ENCODE results near the gene APBA2.
"Not testable (repeated sequence)": the region's sequence is repeated elsewhere in the genome, so short reads cannot be mapped to it uniquely, and the experiment has no call there.

Gene APBA2

DNA sequence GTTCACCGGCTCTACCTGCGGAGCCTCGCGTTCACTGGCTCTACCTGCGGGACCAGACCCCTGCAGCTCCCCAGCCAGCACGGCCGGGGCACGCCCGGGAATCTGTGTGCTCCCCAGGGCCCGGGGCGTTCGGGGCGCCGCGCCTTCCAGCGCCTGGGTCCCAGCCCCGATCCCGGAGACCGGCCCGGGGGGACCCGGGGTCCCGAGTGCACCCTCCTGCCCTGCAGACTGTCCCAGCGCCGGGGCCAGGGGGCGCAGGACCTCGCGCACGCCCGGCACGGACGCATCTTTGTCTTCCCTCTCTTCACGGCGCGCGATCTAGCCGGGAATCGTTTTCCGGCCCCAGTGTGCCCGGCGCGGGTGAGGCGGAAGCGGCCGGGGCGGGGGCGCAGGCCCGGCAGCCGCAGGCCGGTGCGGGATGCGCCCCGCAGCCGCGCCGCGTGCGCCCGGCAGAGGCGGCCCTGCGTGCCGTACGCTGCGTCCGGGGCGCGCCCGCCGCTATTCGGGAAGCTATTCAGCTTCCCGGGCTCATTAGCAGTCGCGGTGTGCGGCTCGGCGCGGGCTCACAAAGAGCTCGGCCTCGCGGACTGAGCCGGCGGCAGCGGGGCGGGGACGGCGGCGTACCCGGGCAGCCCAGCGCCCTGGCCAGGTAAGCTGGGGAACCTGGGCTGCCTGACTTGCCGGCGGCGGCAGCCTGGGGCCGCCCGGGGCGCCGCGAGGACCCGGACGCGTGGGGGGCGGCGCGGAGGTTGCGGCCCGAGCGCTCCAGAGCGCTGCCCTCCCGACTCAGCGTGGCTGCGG, at the start of gene APBA2:
Gene APBA2, plus strand, starts transcription at position 345 of the 801 bp plus-strand sequence. CDS start 167,911 bp downstream, outside the sequence.
- DNase-seq (ENCODE audit: low read depth, low spot score): no peak

DNA sequence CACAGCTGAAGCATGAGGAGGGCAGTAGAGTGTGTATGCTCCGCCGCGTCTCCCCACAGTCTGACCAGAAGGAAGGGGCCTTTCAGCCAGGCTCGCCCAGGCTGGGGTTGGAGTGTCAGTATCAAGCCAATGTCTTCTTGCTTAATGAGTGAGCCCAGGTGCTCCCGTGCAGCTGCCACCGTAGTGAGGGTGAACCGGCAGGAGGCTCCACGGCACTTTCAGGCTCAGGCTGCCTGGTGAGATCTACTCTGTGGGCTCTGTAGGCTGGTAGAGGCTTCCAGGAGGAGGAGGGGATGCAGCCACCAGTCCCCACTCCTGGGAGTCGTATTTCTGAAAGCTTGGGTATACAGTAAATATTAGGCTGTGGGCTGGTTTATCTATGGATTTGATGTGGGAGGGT, 45.5 kb upstream of the APBA2 start:
- DNase-seq (ENCODE audit: low read depth, low spot score): not testable (repeated sequence)

DNA sequence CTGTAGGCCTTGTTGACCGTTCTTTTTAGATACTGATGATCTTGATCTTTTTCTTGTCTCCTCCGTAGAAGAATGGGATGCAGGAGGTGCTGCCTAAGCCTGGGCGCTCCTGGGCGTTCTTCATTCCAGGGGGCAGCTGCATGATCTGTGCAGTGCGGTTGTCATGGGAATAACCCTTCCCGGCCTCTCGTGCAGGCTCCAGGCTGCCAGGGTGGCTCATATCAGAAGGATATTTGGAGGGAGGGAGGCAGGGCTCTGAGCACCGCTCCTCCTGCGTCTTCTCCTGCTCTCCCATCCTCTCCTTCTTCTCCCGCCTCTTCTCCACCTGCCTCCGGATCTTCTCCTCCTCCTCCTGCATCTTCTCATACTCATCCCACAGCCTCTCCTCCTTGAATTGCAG, 43.6 kb upstream of the APBA2 start:
- DNase-seq (ENCODE audit: low read depth, low spot score): not testable (repeated sequence)

DNA sequence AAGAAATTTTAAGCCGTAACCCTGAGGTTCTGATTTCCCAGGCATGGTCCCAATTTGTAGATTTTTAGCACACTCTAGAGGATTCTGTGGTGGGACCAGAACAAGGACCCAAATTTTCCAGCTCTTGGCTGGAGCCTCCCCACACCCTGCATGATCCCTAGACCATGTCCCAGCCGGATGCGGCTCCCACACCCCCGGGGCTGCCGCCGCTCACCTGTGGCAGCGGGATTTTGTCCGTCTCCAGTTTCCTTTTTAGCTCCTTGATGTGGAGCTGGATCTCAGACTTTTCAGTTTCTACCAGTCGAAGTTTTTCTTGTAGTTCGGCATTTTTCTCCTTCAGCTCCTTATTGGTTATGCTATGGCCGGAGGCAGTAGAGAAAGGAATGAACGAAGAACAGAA, 42.3 kb upstream of the APBA2 start:
- not testable (repeated sequence) for DNase-seq (ENCODE audit: low read depth, low spot score)

DNA sequence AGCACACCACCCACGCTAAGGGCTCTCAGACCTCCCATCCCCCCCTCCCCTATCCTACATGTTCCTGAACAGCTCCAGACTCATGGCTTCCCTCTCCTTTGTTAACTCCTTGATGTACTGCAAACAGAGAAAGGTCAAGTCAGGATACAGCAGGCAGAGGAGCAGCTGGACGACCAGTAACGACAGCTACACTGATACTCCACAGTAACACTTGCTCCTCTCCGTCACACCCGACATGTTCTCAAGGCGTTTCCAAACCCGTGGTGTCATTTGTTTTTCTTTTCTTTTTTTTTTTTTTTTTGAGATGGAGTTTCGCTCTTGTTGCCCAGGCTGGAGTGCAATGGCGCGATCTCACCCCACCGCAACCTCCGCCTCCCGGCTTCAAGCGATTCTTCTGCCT, 41.6 kb upstream of the APBA2 start:
- not testable (repeated sequence) for DNase-seq (ENCODE audit: low read depth, low spot score)

DNA sequence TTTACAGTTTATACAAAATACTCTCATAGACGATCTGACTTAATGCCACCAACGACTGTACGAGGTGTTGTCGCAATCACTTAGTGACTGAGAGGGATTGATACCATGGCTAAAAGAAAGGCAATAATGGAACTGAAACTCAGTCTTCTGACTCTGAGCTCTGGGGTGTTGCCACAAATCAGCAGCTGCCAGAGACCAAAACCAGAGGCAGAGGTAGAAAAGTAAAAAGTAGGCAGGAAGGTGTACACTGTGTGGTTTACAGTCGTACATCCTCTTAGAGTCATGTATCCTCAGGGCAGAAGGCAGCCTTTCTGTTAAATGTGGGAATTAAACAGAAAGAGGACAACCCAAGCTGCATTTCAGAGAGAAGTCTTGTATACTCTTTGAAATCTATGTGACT, 38.5 kb upstream of the APBA2 start:
- not testable (repeated sequence) for DNase-seq (ENCODE audit: low read depth, low spot score)

DNA sequence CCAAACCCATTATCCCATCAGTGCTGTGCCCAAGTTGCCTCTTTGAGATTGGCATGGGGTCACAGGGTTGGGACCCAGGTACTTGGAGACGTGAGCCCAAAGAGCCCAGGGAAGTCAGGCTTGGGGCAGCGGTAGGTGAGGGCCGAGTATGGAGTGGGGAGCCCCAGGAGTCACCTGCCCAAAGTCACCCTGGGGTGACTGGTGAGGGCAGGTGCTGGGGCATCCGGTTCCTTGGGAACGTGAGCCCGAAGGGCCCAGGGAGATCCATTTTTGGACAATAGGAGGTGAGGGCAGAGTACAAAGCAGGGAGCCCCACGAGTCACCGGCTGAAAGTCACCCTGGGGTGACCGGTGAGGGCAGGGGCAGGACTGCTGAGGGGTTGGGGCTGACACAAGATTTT, 37.8 kb upstream of the APBA2 start:
- not testable (repeated sequence) for DNase-seq (ENCODE audit: low read depth, low spot score)

DNA sequence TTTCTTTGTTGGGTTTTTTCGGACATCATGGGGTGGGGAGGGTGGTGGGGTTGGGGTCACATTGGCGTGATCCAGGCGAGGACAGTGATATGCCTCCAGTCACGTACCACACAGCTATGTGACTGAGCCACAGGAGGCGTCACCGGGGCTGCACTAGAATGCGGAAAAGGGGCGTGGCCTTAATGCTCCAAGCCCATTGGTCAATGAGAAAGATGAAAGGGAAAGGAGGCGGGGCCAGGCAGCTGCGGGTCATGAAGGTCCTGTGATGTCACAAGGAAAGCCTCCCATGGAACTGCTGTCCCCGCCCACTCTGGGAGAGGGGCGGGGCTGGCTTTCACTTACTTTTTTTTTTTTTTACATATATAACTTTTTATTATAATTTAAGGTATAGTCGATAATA, 37.3 kb upstream of the APBA2 start, which contains the start of gene GOLGA6L7:
Gene GOLGA6L7, minus strand, starts transcription at position 124 of the 400 bp plus-strand sequence. Its CDS starts 95 bp downstream, at position 29.
- DNase-seq (ENCODE audit: low read depth, low spot score): not testable (repeated sequence)

DNA sequence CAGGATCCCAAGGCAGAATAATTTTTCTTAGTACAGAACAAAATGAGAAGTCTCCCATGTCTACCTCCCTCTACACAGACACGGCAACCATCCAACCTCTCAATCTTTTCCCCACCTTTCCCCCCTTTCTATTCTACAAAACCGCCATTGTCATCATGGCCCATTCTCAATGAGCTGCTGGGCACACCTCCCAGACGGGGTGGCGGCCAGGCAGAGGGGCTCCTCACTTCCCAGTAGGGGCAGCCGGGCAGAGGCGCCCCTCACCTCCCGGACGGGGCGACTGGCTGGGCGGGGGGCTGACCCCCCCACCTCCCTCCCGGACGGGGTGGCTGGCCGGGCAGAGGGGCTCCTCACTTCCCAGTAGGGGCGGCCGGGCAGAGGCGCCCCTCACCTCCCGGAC, 36.5 kb upstream of the APBA2 start:
- not testable (repeated sequence) for DNase-seq (ENCODE audit: low read depth, low spot score)

DNA sequence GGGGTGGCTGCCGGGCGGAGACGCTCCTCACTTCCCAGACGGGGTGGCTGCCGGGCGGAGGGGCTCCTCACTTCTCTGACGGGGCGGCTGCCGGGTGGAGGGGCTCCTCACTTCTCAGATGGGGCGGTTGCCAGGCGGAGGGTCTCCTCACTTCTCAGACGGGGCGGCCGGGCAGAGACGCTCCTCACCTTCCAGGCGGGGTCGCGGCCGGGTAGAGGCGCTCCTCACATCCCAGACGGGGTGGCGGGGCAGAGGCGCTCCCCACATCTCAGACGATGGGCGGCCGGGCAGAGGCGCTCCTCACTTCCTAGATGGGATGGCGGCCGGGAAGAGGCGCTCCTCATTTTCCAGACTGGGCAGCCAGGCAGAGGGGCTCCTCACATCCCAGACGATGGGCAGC, 36.0 kb upstream of the APBA2 start:
- not testable (repeated sequence) for DNase-seq (ENCODE audit: low read depth, low spot score)

DNA sequence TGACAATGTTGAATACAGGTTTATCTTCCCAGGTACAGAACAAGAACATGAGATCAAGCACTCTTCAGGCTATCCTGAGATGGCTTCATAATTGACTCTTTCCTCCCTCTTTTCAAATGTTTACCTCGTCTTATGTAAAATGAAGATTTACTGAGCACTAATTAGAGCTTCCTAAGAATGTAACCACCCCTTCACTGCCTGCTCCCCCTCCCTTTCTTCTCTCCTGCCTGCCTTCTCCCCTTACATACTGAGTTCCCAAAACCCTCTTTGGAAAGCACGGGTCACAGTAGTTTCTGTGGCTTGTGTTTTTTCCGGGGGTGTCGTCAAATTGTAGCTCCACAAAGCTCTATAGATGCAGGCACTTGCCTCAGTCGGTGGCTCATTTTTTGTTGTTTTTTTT, 32.1 kb upstream of the APBA2 start:
- DNase-seq (ENCODE audit: low read depth, low spot score): not testable (repeated sequence)

DNA sequence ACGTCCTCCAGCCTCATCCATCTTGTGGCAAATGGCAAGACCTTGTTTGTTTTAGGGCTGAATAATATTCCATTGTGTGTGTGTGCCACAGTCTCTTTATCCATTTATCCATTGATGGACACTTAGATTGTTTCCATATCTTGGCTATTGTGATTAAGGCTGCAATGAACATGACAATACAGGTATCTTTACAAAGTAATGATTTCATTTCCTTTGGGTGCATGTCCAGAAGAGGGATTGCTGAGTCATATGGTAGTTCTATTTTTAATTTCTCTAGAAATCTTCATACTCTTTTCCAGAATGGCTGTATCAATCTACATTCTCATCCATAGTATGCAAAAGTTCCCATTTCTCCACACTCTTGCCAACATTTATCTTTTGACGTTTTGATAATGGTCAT, 31.2 kb upstream of the APBA2 start:
- not testable (repeated sequence) for DNase-seq (ENCODE audit: low read depth, low spot score)

DNA sequence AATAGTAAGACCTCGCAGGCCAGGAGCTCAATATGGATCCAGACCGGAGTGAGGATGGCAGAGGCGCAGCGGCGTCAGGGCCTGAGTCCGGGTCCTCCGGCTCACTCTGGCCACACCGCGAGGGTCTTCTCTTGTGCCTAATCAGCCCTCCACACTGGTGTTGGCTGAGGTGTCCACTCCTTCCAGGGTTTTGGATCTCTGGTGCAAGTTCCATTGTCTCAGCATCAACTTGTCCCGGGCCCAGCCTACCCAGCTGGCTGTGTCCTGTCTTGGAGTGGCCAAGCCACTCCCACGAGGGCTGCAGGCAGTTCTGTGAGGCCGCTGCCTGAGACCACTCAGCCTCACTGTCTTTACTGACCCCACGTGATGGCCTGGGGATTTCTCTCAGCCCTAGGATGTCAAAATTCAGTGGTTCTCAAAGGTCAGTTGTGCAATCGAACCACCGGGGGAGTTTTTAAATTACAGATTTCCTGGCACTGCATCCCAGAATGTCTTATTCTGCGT, 24.7 kb upstream of the APBA2 start:
- no peak for DNase-seq (ENCODE audit: low read depth, low spot score)

DNA sequence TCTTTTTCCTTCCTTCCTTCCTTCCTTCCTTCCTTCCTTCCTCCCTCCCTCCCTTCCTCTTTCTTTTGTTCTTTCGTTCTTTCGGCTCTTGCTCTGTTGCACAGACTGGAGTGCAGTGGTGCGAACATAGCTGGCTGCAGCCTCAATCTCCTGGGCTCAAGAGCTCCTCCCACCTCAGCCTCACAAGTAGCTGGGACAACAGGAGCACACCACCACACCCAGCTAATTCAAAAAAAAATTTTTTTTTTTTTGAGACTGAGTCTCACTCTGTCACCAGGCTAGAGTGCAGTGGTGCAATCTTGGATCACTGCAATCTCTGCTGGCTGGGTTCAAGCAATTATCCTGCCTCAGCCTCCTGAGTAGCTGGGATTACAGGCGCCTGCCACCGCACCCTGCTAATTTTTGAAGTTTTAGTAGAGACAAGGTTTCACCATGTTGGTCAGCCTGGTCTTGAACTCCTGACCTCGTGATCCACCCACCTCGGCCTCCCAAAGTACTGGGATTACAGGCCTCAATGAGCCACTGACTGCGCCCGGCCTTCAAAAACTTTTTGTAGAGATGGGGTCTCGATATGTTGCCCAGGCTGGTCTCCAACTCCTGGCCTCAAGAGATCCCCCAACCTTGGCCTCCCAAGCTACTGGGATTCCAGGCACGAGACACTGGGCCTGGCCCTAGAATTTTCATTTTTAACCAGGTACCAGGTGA, 24.0 kb upstream of the APBA2 start:
- DNase-seq (ENCODE audit: low read depth, low spot score): not testable (repeated sequence)

DNA sequence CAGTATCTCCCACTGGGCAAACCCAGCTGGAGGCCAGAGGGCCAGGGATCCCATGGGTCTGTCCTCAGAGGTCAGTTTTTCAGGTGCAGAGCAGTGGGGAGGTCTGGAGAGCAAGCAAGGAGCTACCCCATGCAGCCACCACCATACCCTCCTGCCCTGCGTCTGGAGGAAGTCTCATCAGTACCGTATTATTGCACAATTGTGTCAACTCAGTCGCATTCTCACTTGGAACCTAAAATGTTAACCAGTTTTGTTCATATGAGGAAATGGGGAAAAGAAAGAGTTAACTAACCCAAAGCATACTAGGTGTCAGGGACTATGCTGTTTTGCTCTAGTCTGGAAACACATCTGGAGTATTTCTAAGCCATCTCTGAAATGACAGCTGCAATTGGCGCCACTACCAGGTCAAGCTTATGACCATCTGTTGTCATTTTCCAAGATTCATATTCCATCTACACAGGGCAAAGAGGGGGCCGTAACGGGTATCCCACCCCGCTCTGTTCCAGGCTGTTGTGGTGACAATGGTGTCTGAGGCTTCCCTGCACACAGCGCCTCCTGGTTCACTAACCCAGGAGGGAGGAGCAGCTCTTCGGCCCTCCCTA, 16.9 kb upstream of the APBA2 start:
- no peak for DNase-seq (ENCODE audit: low read depth, low spot score)

DNA sequence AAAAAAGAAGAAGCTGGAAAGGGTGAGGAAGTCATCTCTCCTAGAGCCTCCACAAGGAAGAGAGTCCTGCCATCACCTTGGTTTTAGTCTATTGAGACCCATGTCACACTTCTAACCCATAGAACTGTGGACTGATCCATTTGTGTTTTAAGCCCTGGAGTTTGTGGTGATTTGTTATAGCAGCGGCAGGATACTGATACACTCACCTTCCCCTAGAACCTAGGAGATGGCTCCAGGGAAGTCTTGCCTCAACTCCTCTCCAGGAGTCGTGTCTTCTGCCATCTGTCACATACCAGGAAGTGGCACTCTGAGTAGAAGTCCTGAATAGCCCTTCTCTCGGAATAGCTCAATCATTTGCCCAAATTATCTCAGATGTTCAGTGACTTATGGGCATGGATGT, 14.6 kb upstream of the APBA2 start:
- DNase-seq (ENCODE audit: low read depth, low spot score): no peak

DNA sequence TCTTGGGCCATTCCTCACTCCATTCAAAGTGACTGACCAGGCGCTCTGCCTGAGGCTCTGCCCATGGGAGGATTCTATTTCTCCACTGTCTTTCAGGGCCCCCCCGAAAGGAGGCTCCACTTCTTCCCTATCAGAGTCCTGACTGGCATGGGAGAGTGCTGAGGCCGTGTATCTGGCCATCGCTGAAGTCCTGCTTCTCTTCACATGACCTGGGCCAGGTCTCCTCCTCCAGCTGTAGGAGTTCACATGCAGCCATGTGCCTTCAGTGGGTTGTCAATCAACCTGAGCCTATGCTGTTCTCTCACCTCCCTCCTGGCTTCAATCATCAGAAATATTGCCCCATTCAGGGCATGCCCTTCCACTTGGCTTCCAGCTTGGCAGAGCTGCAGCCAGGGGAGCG, 12.8 kb upstream of the APBA2 start:
- DNase-seq (ENCODE audit: low read depth, low spot score): no peak

DNA sequence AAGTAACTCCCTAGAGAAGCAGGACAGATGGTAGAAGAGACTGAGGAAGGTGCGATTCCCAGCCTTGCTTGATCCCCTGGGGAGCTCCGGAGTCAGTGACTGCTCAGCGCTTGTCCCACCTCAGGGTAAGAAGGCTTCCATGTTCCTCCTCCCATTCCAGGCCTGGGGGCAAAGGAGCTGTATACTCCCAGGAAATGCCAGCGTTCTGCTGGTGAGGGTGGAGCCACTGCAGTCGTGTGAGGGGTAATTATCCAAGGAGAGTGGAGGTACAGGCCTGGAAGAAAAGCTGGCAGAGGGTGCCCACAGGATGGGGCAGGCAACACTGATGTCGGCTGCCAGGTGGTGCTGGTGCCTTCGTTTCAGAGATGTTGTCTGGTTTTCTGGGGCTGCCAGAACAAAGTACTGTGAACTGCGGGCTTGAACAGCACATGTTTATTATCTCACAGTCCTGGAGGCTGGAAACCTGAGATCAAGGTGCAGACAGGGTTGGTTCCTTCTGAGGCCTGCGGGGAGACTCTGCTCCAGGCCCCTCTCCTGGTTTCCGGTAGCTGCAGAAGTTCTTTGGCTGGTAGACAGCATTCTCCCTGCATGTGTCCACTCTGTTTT, 12.1 kb upstream of the APBA2 start:
- DNase-seq (ENCODE audit: low read depth, low spot score): no peak

DNA sequence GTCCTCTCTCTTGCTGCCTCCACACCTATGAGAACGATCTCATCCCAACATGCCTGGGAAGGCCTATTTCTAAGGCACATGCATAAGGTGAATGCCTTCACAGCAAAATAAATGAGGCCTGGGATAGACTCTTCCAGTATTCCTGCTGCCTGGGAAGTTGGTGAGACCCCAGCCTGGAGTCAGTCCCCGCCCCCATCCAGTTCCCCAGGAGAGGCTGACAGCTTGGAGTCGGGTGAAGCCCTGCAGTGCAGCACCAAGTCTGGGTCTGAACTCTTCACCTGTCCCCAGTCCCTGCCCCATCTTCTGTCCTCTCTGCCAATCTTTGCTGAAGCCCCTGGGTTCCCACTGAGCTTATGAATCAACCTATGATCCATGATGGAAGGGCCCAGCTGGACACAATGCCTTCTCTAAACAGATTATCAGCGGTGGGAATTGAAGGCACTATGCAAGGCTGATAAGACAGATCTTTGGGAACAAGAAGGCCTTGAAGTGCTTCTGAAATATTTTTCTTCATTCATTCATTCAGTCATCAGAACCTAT, 10.2 kb upstream of the APBA2 start:
- DNase-seq (ENCODE audit: low read depth, low spot score): no peak

DNA sequence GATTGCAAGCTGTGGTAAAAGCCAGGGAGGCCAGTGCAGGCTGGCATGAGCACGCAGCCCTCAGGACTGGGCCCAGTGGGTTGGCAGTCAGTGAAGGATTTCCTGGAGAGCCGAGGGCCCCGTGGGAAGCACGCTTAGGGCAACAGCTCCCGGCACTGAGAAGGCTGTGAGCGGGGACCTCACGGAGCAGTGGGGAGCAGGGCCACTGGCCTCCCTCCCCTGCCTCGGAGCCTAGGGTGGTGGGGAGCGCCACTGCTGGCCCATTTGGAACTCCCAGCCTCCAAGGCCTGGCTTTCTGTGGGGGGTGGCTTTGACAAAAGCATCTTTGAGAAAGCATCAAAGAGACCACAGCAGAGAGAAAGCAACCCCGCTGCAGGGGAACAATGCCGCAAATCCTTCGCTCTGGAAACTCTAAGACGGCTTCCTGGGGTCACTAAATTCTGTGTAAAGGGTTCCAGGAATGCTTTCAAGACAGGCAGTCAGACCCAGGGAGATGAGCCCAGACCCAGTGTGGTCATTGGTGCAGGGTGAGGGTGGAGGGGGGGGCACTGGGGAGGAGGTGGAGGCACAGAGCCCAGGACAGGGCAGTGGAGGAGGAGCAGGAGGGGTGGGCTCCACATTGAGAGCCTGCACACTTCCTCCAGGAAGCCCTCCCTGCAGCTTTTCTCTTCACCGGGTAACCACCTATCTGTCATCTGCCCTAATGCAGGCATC, 9.5 kb upstream of the APBA2 start:
- DNase-seq (ENCODE audit: low read depth, low spot score): no peak

DNA sequence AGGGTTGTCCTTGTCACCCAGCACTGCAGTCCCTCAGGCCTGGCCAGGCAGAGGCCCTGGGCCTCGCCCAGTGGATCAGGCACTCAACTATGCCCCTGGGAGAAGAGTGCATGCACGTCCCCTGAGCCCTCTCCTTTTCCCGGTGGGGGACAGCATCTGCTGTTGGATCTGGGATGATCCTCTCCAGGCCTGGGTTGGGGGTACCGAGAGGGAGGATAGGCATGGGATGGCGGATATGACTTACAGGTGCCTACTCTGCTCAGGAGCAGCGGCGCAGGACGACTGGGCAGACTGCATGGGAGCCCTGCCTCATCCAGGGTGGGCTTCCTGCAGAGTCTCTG, 9.0 kb upstream of the APBA2 start:
- DNase-seq (ENCODE audit: low read depth, low spot score): no peak

All from smooth muscle cell of the brain vasculature (primary cell).